ENCODE measurements around the gene PCLAF. TPM values are rescaled to one million over a fixed set of nuclear protein-coding genes. Genes with fewer than 3 reads are reported as not detected.

The PCLAF gene
- total RNA-seq, 1 donor from 2014 or later, result 84.3 TPM

- Mint-ChIP-seq H3K27ac (ENCODE audit: unreplicated experiment) (no peak overlapping the region), H3K9me3 (no peaks in the 10 kb centered on the region), H3K27me3 (ENCODE audit: low read depth) (no peaks in the 10 kb centered on the region), H3K36me3 (ENCODE audit: low read depth) (no peaks in the 10 kb centered on the region), H3K4me3 (no peak overlapping the region), H3K4me1 (no peaks in the 10 kb centered on the region)
- DNase-seq (ENCODE audit: low read depth, low spot score), result no peak
- TF ChIP-seq, protein P1, sequence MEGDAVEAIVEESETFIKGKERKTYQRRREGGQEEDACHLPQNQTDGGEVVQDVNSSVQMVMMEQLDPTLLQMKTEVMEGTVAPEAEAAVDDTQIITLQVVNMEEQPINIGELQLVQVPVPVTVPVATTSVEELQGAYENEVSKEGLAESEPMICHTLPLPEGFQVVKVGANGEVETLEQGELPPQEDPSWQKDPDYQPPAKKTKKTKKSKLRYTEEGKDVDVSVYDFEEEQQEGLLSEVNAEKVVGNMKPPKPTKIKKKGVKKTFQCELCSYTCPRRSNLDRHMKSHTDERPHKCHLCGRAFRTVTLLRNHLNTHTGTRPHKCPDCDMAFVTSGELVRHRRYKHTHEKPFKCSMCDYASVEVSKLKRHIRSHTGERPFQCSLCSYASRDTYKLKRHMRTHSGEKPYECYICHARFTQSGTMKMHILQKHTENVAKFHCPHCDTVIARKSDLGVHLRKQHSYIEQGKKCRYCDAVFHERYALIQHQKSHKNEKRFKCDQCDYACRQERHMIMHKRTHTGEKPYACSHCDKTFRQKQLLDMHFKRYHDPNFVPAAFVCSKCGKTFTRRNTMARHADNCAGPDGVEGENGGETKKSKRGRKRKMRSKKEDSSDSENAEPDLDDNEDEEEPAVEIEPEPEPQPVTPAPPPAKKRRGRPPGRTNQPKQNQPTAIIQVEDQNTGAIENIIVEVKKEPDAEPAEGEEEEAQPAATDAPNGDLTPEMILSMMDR (conservative IDR thresholded peaks at IDR 0.05), result no peak
Observed at GRCh38 chr15:64324165-64324877, 56.9 kb downstream of the PCLAF start.

DNA sequence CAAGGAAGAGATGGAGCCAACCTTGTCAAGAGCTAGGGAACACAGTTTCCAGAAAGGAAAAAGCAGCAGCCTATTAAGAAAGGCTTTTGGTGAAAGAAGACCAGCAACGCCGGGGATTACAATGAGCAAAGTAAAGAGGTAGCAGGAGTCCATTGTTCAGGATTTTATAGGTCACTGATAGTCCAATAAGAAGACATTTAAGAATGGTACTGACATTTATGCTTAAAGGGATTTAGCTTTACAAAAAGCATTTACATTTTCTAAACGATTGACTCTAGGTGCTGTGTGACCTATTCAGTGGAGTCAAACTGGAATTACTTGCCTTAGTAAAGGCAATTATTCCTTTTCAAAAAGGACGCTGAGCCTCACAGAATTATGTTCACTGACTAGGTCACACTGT lies 66.0 kb downstream of the PCLAF start:
- H3K27me3 Mint-ChIP-seq (ENCODE audit: low read depth), result peaks cover 3% of the 10 kb centered on the region
- no peaks in the 10 kb centered on the region for H3K36me3 Mint-ChIP-seq (ENCODE audit: low read depth)
- no peak overlapping the region for H3K4me3 Mint-ChIP-seq
- peaks cover 4% of the 10 kb centered on the region for H3K9me3 Mint-ChIP-seq
- H3K27ac Mint-ChIP-seq (ENCODE audit: unreplicated experiment), result no peak overlapping the region
- H3K4me1 Mint-ChIP-seq, result peaks cover 21% of the 10 kb centered on the region
- TF ChIP-seq, protein P1 (conservative IDR thresholded peaks at IDR 0.05), result no peak
- DNase-seq (ENCODE audit: low read depth, low spot score), result no peak

GRCh38 chr15:64314456-64314855 lies 66.8 kb downstream of the PCLAF start:
- Mint-ChIP-seq H3K27ac (ENCODE audit: unreplicated experiment) (no peak overlapping the region), H3K36me3 (ENCODE audit: low read depth) (no peaks in the 10 kb centered on the region), H3K4me1 (peaks cover 21% of the 10 kb centered on the region), H3K9me3 (peaks cover 4% of the 10 kb centered on the region), H3K4me3 (no peak overlapping the region), H3K27me3 (ENCODE audit: low read depth) (peaks cover 3% of the 10 kb centered on the region)
- no peak for DNase-seq (ENCODE audit: low read depth, low spot score)
- TF ChIP-seq, protein P1 (conservative IDR thresholded peaks at IDR 0.05), result no peak

Other genes starting within 250 kb of the PCLAF start
- gene SNX22, start 229.7 kb downstream of the PCLAF start, total RNA-seq, result 12.7 and 12.9 TPM in 2 replicates
- gene PPIB, start 218.4 kb downstream of the PCLAF start, total RNA-seq, result 398 and 406 TPM in 2 replicates
- gene CSNK1G1, start 25.3 kb downstream of the PCLAF start, total RNA-seq, result 15.5 and 16.3 TPM in 2 replicates
- gene TRIP4, start 6.4 kb upstream of the PCLAF start, total RNA-seq, result 19.4 and 20.8 TPM in 2 replicates
- 43.0 and 50.7 TPM in 2 replicates for gene ZNF609, start 79.1 kb upstream of the PCLAF start, total RNA-seq

Data from neural crest cell (in vitro differentiated cells).